ENCODE measurements around the gene C7orf25. TPM values are rescaled to one million over a fixed set of nuclear protein-coding genes. Genes with fewer than 3 reads are reported as not detected.
A peak's percentile ranks its signal among the peaks of the same experiment; 100 is the strongest.

Gene C7orf25
- total RNA-seq, 4 donors from 2014 or later = 3.5 to 7.1 (median 5.8) TPM

DNA sequence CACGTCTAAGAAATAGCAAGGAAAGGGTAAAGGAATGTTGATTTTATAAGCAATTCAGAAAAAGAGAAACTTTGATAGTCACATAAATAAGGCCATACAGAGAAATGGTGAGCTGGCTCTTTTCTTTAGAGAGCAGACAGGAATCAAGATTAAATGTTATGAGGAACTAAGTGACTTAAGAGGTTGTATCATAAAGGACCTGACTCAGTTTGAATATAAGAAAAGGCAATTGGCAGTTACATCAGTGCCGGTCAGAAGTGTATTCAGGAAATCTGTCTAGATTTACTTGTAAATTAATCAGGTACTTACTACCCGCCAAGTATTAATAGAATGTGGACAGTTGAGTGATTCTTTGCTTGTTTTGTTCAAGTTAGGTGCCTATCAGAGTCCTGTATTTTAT is 22.4 kb upstream of the C7orf25 start:
- TF ChIP-seq POLR2A (IDR thresholded peaks at IDR 0.05) = no peak
- no peak for TF ChIP-seq POLR2AphosphoS5 (IDR thresholded peaks at IDR 0.05)
- TF ChIP-seq, protein P1, sequence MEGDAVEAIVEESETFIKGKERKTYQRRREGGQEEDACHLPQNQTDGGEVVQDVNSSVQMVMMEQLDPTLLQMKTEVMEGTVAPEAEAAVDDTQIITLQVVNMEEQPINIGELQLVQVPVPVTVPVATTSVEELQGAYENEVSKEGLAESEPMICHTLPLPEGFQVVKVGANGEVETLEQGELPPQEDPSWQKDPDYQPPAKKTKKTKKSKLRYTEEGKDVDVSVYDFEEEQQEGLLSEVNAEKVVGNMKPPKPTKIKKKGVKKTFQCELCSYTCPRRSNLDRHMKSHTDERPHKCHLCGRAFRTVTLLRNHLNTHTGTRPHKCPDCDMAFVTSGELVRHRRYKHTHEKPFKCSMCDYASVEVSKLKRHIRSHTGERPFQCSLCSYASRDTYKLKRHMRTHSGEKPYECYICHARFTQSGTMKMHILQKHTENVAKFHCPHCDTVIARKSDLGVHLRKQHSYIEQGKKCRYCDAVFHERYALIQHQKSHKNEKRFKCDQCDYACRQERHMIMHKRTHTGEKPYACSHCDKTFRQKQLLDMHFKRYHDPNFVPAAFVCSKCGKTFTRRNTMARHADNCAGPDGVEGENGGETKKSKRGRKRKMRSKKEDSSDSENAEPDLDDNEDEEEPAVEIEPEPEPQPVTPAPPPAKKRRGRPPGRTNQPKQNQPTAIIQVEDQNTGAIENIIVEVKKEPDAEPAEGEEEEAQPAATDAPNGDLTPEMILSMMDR (IDR thresholded peaks at IDR 0.05) = no peak
- no peak for TF ChIP-seq EP300 (IDR thresholded peaks at IDR 0.05)
- no peaks in the 10 kb centered on the region for H3K27me3 ChIP-seq
- H3K27ac ChIP-seq = no peak overlapping the region
- no peak overlapping the region for H3K4me3 ChIP-seq
- H3K9me3 ChIP-seq = no peaks in the 10 kb centered on the region
- H3K36me3 ChIP-seq = peaks cover 42% of the 10 kb centered on the region
- DNase-seq (ENCODE audit: low spot score in 2 of 2) = no peak
- H3K4me1 ChIP-seq = peaks cover 35% of the 10 kb centered on the region
- 84% methylated on average over 3 of the region's 3 CpGs for WGBS

DNA sequence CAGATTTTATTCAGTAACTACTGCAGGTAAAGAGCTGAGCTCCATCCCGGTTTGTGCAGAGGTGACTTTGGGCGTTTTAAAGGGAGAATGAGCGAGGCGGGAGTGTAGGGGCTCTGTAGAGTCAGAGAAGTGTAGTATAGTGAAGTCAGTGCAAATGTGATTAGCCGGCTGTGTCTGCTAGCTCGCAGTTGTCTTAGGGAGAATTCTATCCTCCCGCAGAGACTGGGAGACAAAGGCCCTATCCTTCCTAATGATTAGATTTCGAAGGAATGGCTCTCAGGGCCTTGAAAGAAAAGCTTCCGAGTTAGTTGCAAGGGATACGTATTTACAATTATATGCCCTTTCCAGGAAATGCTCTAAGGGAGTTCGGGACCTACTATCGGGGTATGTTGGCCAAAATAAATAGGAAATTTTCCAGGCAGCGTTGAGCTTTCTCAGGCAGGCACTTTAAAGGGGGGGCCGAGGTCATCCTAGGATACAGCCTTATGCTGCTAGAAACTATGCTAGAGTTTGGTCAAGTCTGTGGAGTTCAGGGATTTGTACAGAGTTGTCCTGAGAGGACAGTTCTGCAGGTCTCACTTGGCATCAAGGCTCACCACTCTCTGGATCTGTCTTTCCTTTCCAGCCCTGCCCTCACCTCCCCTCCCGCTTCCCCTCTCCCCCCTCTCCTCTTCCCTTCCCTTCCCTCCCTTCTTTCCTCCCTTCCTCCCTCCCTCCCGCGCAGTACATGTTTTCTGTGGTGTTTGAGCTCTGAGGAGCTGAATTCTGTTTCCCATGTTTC is 21.1 kb upstream of the C7orf25 start:
- peaks cover 48% of the 10 kb centered on the region for H3K4me1 ChIP-seq
- H3K9me3 ChIP-seq = no peaks in the 10 kb centered on the region
- peak overlapping the region; percentile 94 for H3K4me3 ChIP-seq
- no peaks in the 10 kb centered on the region for H3K27me3 ChIP-seq
- H3K36me3 ChIP-seq = peaks cover 30% of the 10 kb centered on the region
- 1% methylated on average over 17 of the region's 17 CpGs for WGBS
- DNase-seq (ENCODE audit: low spot score in 2 of 2) = no peak
- no peak for TF ChIP-seq EP300 (IDR thresholded peaks at IDR 0.05)
- peak overlapping the region; percentile 86 for H3K27ac ChIP-seq

DNA sequence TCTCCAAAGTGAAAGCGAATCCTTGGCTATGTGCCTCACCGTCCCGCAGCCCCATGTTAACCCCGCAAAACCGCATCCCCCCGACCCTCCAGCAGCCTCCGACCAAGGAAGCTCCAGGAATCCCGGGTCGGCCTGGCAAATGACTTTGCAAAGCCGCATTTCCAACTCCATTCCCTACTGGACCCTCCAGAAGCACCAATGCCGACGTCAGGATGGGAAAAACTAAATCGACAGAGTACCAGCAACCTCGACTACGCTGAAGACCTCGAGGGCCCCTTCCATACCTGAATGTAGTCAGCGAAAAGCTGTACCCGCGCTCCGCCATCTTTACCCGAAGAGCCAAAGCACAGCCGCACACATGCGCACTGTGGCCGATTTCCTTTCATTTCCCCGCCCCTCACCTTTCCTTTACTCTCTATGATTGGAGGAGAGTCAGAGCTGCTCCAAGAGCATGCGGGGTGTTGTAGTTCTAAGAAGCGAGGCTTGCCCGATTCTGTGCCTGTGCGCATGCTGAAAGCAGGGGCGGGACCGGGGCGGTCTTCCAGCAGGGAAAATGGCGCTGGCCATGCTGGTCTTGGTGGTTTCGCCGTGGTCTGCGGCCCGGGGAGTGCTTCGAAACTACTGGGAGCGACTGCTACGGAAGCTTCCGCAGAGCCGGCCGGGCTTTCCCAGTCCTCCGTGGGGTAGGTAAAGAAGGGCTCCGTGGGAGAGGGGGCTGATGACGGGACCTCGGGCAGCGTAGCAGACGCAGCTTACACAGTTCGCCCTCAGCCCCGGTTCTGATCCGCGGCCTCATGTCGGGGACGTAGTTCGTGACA is 20.2 kb upstream of the C7orf25 start, which contains the start of the genes MRPL32 and PSMA2:
MRPL32 (plus strand) TSS at position 543 of the 818 bp plus-strand sequence; CDS start at position 554, 11 bp downstream.
PSMA2 (minus strand) TSS at position 341 of the 818 bp plus-strand sequence; CDS start at position 325, 16 bp downstream.
- no peaks in the 10 kb centered on the region for H3K9me3 ChIP-seq
- H3K27ac ChIP-seq = peak within 1 kb of the TSS; percentile 86
- TF ChIP-seq POLR2A (IDR thresholded peaks at IDR 0.05) (peak in 1 of 2 donors; percentile 46), EP300 (IDR thresholded peaks at IDR 0.05) (no peak), POLR2AphosphoS5 (IDR thresholded peaks at IDR 0.05) (peak in 2 of 3 donors; percentile 8 to 80)
- TF ChIP-seq, protein P1 (IDR thresholded peaks at IDR 0.05) = no peak
- peak; percentile 97 for DNase-seq (ENCODE audit: low spot score in 2 of 2)
- H3K27me3 ChIP-seq = no peaks in the 10 kb centered on the region
- WGBS = under 1% methylated on average over 46 of the region's 56 CpGs
- peaks cover 21% of the 10 kb centered on the region for H3K36me3 ChIP-seq
- peaks cover 49% of the 10 kb centered on the region for H3K4me1 ChIP-seq
- peak within 1 kb of the TSS; percentile 94 for H3K4me3 ChIP-seq

DNA sequence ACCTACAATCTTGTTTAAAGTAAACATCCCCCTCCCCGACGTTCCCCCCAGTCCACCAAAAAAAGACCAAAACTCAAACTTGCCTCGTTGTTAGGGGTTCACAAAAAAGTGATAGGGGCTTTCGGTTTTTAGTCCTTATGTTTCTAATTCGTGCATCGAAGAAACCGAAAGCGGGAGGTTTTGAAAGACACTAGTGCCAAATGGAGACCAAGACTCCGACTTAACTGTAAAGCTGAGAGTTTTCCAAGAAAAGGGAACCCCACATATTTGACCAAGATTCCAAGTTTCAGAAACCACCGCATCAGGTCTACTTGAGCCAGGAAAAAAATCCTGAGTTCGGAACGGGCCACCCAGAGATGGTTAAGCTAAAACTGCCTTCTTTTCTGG is 19.6 kb upstream of the C7orf25 start:
- H3K27me3 ChIP-seq = no peaks in the 10 kb centered on the region
- DNase-seq (ENCODE audit: low spot score in 2 of 2) = no peak
- H3K4me3 ChIP-seq = peak overlapping the region; percentile 94
- peaks cover 49% of the 10 kb centered on the region for H3K4me1 ChIP-seq
- peak overlapping the region; percentile 86 for H3K27ac ChIP-seq
- WGBS = under 1% methylated on average over 12 of the region's 12 CpGs
- H3K36me3 ChIP-seq = peaks cover 20% of the 10 kb centered on the region
- no peaks in the 10 kb centered on the region for H3K9me3 ChIP-seq
- TF ChIP-seq POLR2A (IDR thresholded peaks at IDR 0.05) = no peak
- no peak for TF ChIP-seq EP300 (IDR thresholded peaks at IDR 0.05)
- TF ChIP-seq POLR2AphosphoS5 (IDR thresholded peaks at IDR 0.05) = no peak
- TF ChIP-seq, protein P1 (IDR thresholded peaks at IDR 0.05) = no peak

DNA sequence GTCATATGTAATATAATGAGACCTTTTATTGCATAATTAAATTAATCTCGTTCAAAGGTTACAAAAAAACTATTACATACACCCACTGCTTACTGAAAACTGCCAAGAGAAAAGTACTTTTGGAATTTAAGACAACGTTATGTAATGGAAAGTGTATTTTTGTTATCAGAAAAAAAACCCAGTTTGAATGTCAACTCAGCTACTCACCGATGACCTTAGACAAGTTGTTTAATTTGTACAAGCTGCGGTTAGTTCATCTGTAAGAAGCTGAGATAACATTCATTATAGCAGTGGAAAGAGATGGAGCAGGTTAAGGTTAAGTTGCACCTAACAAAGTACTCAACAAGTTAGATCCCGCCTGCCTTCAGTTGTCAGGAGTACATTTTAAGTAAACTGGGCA is 19.0 kb upstream of the C7orf25 start:
- peaks cover 20% of the 10 kb centered on the region for H3K36me3 ChIP-seq
- no peak for TF ChIP-seq POLR2AphosphoS5 (IDR thresholded peaks at IDR 0.05)
- TF ChIP-seq, protein P1 (IDR thresholded peaks at IDR 0.05) = no peak
- no peak for TF ChIP-seq POLR2A (IDR thresholded peaks at IDR 0.05)
- H3K27me3 ChIP-seq = no peaks in the 10 kb centered on the region
- 13% methylated on average over 5 of the region's 5 CpGs for WGBS
- H3K4me3 ChIP-seq = peak overlapping the region; percentile 94
- DNase-seq (ENCODE audit: low spot score in 2 of 2) = no peak
- H3K9me3 ChIP-seq = no peaks in the 10 kb centered on the region
- no peak overlapping the region for H3K27ac ChIP-seq
- H3K4me1 ChIP-seq = peaks cover 49% of the 10 kb centered on the region
